ENCODE results near the gene UBFD1. TPM values are rescaled to one million over a fixed set of nuclear protein-coding genes. Genes with fewer than 3 reads are reported as not detected.

The UBFD1 gene
- total RNA-seq, 2 experiments from 2014 or later: 53.7 to 59.5 TPM

DNA sequence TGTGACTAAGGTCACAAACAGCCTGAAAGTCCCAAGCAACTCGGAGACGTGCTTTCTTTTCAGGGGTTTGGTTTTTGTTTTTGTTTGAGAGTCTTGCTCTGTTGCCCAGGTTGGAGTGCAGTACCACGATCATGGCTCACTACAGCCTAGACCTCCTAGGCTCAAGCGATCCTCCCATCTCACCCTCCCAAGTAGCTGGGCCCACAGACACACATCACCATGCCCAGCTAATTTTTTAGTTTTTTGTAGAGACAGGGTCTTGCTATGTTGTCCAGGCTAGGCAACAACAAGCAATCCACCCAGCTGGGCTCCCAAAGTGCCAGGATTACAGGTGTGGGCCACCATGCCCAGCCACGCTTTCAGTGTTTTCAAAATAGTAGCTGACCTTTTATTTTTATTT lies 27.5 kb upstream of the UBFD1 start:
- H3K4me1 ChIP-seq (ENCODE audit: insufficient read depth, low read length): no peaks in the 10 kb centered on the region
- no peak overlapping the region for H3K4me3 Mint-ChIP-seq
- peaks cover 60% of the 10 kb centered on the region for H3K36me3 ChIP-seq (ENCODE audit: insufficient read depth, low read length)
- TF ChIP-seq, protein P1, sequence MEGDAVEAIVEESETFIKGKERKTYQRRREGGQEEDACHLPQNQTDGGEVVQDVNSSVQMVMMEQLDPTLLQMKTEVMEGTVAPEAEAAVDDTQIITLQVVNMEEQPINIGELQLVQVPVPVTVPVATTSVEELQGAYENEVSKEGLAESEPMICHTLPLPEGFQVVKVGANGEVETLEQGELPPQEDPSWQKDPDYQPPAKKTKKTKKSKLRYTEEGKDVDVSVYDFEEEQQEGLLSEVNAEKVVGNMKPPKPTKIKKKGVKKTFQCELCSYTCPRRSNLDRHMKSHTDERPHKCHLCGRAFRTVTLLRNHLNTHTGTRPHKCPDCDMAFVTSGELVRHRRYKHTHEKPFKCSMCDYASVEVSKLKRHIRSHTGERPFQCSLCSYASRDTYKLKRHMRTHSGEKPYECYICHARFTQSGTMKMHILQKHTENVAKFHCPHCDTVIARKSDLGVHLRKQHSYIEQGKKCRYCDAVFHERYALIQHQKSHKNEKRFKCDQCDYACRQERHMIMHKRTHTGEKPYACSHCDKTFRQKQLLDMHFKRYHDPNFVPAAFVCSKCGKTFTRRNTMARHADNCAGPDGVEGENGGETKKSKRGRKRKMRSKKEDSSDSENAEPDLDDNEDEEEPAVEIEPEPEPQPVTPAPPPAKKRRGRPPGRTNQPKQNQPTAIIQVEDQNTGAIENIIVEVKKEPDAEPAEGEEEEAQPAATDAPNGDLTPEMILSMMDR (IDR thresholded peaks at IDR 0.05): no peak
- H3K27me3 ChIP-seq (ENCODE audit: control insufficient read depth in 1 of 2, insufficient read depth in 2 of 2, low read length in 2 of 2): no peaks in the 10 kb centered on the region
- ChIA-PET POLR2A (no interaction called here), CTCF (no interaction called here)
- H3K9me3 ChIP-seq (ENCODE audit: control insufficient read depth in 1 of 2, insufficient read depth in 1 of 2, low read length in 2 of 2): no peaks in the 10 kb centered on the region
- DNase-seq: no peak
- H3K27ac ChIP-seq (ENCODE audit: low read depth in 1 of 2, low read length in 2 of 2): no peak overlapping the region
- peaks cover 53% of the 10 kb centered on the region for H3K36me3 Mint-ChIP-seq (ENCODE audit: low read depth)
- intact Hi-C loops (cut with DNase I, micrococcal nuclease): no loop called here
- H3K27ac Mint-ChIP-seq: no peak overlapping the region
- H3K9me3 Mint-ChIP-seq: no peaks in the 10 kb centered on the region
- no peak for ATAC-seq (ENCODE audit: poor library complexity)
- no peaks in the 10 kb centered on the region for H3K27me3 Mint-ChIP-seq
- H3K4me1 Mint-ChIP-seq (ENCODE audit: low read depth): no peaks in the 10 kb centered on the region
- H3K4me3 ChIP-seq (ENCODE audit: low read length): no peak overlapping the region

DNA sequence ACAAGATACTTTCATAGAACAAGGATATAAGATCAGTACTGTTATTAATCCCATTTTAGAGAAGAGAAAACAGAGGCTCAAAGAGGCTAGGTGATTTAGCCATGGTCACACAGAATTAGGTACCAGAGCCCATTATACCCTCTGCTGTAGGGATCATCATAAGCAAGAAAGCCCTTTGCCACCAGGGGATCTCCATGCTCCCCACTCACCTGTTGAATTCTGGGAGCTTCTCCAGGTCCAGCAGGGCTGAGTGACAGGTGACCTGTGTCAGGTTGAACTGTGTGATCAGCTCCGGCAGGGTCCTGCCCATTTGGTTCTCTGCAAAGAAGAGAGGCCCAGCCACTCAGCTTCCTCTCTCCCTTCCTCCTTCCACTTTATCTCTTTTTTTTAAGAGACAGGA lies 25.1 kb upstream of the UBFD1 start:
- no peak overlapping the region for H3K4me3 Mint-ChIP-seq
- ATAC-seq (ENCODE audit: poor library complexity): no peak
- Histone ChIP-seq H3K9me3 (ENCODE audit: control insufficient read depth in 1 of 2, insufficient read depth in 1 of 2, low read length in 2 of 2) (no peaks in the 10 kb centered on the region), H3K4me1 (ENCODE audit: insufficient read depth, low read length) (no peaks in the 10 kb centered on the region), H3K4me3 (ENCODE audit: low read length) (no peak overlapping the region), H3K27ac (ENCODE audit: low read depth in 1 of 2, low read length in 2 of 2) (no peak overlapping the region), H3K27me3 (ENCODE audit: control insufficient read depth in 1 of 2, insufficient read depth in 2 of 2, low read length in 2 of 2) (no peaks in the 10 kb centered on the region), H3K36me3 (ENCODE audit: insufficient read depth, low read length) (peaks cover 63% of the 10 kb centered on the region)
- H3K27me3 Mint-ChIP-seq: no peaks in the 10 kb centered on the region
- DNase-seq: no peak
- POLR2A ChIA-PET: no interaction called here
- intact Hi-C loops (cut with DNase I, micrococcal nuclease): no loop called here
- H3K36me3 Mint-ChIP-seq (ENCODE audit: low read depth): peaks cover 60% of the 10 kb centered on the region
- H3K27ac Mint-ChIP-seq: no peak overlapping the region
- H3K9me3 Mint-ChIP-seq: no peaks in the 10 kb centered on the region
- TF ChIP-seq, protein P1 (IDR thresholded peaks at IDR 0.05): no peak
- CTCF ChIA-PET: no interaction called here
- H3K4me1 Mint-ChIP-seq (ENCODE audit: low read depth): no peaks in the 10 kb centered on the region

DNA sequence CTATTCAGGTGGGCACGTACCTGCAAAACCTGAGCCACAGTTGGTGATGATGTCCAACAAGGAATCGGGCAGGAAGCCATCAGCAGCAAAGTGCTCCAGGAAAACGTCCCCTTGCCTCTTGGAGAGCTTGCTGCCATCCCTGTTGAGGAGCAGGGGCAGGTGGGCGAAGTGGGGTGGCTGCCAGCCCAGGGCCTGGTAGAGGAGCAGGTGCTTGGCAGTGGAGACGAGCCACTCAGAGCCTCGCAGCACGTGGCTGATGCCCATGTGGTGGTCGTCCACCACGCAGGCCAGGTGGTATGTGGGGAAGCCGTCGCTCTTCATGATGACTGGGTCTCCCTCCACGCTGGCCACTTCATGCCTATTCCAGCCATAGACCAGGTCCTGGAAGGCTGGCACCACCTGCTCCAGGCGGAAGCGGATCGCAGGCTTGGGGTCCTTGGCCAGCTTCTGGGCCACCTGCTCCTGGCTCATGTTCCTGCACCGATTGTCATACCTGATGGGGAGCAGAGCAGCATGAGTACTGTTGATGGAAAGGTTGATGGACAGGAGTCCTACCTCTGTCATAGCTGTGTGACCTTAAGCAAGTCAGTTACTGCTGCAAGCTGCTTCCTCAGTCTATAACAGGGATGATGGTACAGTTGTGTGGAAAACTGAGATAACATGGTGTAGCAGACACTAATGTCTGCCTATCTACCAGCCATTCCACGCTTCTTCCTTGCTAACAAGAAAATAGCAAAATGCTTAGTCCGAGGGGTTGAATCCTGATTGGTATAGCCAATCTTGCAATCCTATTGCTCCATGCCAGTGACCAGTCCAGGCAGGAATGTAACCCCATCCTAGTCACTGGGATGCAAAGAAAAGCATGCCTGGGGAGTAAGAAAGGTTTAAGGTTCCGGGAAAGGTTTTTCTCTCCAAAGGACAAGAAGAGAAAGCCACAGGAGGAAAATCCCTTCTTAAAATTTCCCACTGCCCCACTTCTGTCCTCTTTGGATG lies 22.4 kb upstream of the UBFD1 start:
- no peak for DNase-seq
- POLR2A ChIA-PET: no interaction called here
- peaks cover 48% of the 10 kb centered on the region for H3K36me3 ChIP-seq (ENCODE audit: insufficient read depth, low read length)
- CTCF ChIA-PET: no interaction called here
- no peak overlapping the region for H3K27ac Mint-ChIP-seq
- H3K4me1 ChIP-seq (ENCODE audit: insufficient read depth, low read length): no peaks in the 10 kb centered on the region
- no peak overlapping the region for H3K4me3 Mint-ChIP-seq
- TF ChIP-seq, protein P1 (IDR thresholded peaks at IDR 0.05): no peak
- no peaks in the 10 kb centered on the region for H3K9me3 ChIP-seq (ENCODE audit: control insufficient read depth in 1 of 2, insufficient read depth in 1 of 2, low read length in 2 of 2)
- no peaks in the 10 kb centered on the region for H3K27me3 Mint-ChIP-seq
- intact Hi-C loops (cut with DNase I, micrococcal nuclease): no loop called here
- ATAC-seq (ENCODE audit: poor library complexity): no peak
- no peak overlapping the region for H3K4me3 ChIP-seq (ENCODE audit: low read length)
- no peak overlapping the region for H3K27ac ChIP-seq (ENCODE audit: low read depth in 1 of 2, low read length in 2 of 2)
- H3K9me3 Mint-ChIP-seq: no peaks in the 10 kb centered on the region
- H3K4me1 Mint-ChIP-seq (ENCODE audit: low read depth): no peaks in the 10 kb centered on the region
- peaks cover 75% of the 10 kb centered on the region for H3K36me3 Mint-ChIP-seq (ENCODE audit: low read depth)
- H3K27me3 ChIP-seq (ENCODE audit: control insufficient read depth in 1 of 2, insufficient read depth in 2 of 2, low read length in 2 of 2): no peaks in the 10 kb centered on the region

Data from CD4-positive, alpha-beta T cell (primary cell).